HFFc6 (cell line): ENCODE data around the gene ANGPT4. TPM values are rescaled to one million over a fixed set of nuclear protein-coding genes. Genes with fewer than 3 reads are reported as not detected.

Source experiments
- DNase-seq: peaks from one replicate; pipeline ENCODE4 v3.0.0-alpha.2; 2018
- H3K27ac Mint-ChIP-seq: 2 replicates; pipeline ENCODE4 v1.8.0; 2020; ENCODE audit warnings: mild to moderate bottlenecking, mixed read lengths
- H3K27me3 Mint-ChIP-seq: 2 replicates; pipeline ENCODE4 v1.8.0; 2021; ENCODE audit warnings: mild to moderate bottlenecking, moderate library complexity, mixed read lengths; ENCODE audit not compliant: insufficient read depth
- H3K36me3 Mint-ChIP-seq: 2 replicates; pipeline ENCODE4 v1.8.0; 2021; ENCODE audit warnings: low read depth, mixed read lengths
- H3K4me1 Mint-ChIP-seq: 2 replicates; pipeline ENCODE4 v1.8.0; 2020; ENCODE audit warnings: low read depth, mixed read lengths
- H3K4me3 Mint-ChIP-seq: 2 replicates; pipeline ENCODE4 v1.8.0; 2020; ENCODE audit warnings: mild to moderate bottlenecking, moderate library complexity, mixed read lengths
- H3K9me3 Mint-ChIP-seq: 2 replicates; pipeline ENCODE4 v1.8.0; 2020; ENCODE audit warnings: mild to moderate bottlenecking, mixed read lengths
- CTCF ChIP-seq: fragments of 200-600 bp; sonication (generic); IDR thresholded peaks from 2 replicates; pipeline ENCODE4 v1.5.0; 2021; ENCODE audit warnings: antibody characterized with exemption, mild to moderate bottlenecking
- total RNA-seq, 6 experiments: library from RNA; stranded (reverse); fragmentation: NEBNext Ultra II Directional; extraction: Animal tissue kit (Norgen Biotek cat#: 25700); gene quantifications; 2 replicates in 1 of 6; 3 replicates in 5 of 6; pipeline ENCODE4 v1.2.3, GENCODE V29; 2021

Gene ANGPT4
- total RNA-seq, 6 experiments from 2014 or later: not detected

DNA sequence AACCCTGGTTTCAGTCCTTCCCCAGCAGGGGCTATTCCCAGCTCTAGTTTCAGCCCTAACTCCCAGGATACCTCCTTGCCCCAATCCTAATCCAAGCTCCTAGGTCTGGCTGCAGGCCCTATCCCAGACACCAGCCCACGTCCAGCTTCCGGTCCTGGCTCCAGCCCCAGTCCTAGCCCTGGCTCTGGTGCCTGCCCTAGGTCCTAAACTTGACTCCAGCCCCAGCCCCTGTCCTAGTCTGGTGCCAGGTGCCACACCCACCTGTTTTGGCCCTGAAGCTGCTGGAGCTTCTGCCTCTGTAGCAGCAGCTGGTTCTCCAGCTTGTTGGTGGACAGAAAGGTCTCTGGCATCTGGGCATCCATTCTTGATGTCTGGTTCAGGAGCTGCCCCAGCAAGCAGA lies 28.1 kb downstream of the ANGPT4 start:
- H3K4me3 Mint-ChIP-seq: no peak overlapping the region
- no peaks in the 10 kb centered on the region for H3K9me3 Mint-ChIP-seq
- no peaks in the 10 kb centered on the region for H3K36me3 Mint-ChIP-seq
- no peak for DNase-seq
- TF ChIP-seq CTCF: no peak
- H3K4me1 Mint-ChIP-seq: no peaks in the 10 kb centered on the region
- H3K27me3 Mint-ChIP-seq: peaks cover 27% of the 10 kb centered on the region
- no peak overlapping the region for H3K27ac Mint-ChIP-seq

DNA sequence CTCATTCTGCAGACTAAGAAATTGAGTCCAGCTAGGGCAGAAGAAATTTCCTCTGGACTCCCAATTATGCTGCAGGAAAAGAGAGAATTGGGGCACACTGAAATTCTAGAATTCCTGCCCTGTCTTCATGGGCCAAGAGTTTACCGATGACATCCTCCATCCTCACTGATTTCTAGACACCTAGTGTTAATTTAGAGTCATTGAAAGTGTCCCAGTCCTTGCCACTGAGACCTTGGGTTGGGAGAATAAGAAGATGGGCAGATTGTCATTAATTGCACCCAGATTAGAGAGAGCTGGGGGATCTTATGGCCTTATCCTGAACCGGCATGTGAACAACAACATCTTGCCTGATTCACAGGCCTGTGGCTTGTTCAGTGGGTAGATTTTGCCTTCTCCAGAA lies 29.0 kb downstream of the ANGPT4 start:
- H3K36me3 Mint-ChIP-seq: no peaks in the 10 kb centered on the region
- H3K4me1 Mint-ChIP-seq: no peaks in the 10 kb centered on the region
- H3K4me3 Mint-ChIP-seq: no peak overlapping the region
- no peak for DNase-seq
- H3K27ac Mint-ChIP-seq: no peak overlapping the region
- TF ChIP-seq CTCF: no peak
- H3K27me3 Mint-ChIP-seq: peaks cover 25% of the 10 kb centered on the region
- H3K9me3 Mint-ChIP-seq: no peaks in the 10 kb centered on the region

DNA sequence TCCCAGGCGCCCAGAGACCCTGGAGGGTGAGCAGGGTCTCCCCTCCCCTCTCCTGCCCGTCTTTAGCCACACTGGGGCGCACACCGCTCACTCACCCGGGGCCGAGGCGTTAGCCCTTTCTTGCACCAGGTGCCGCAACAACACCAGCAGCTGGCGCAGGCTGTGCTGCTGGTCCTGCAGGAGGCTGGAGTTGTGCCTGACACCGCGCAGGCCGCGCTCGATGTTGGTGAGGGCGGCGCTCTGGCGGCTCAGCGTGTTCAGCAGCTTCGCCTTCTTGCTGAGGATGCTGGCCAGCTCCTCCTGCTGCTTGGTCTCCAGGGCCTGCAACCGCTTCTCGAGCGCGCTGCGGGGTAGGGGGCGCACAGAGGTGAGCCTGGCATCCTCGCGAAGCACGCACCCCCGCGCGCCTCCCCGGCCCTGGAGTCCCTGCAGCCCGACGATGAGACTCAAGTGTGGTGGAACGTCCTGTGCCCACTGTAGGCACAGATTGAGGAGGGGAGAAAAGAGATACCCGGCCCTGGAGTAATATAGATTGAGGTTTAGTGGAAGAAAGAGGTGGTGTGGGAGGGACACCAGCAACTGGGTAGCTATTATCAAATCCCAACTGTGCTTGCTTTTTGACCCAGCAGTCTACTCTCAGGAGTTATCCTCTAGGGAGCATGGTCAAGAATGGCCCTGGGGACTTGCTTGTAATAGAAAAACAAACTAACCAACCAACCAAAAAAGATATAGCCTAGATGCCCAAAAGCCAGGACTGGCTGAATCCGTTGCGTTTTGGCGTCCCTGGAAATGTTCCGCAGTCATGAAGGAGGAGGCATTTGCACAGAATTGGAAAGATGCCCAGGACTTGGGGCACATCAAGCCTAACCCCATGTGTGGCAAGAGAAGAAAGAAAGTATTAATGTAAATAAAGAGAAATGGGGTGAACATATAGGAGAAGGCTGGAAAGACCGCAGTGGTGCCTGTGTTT lies 30.9 kb downstream of the ANGPT4 start:
- no peaks in the 10 kb centered on the region for H3K36me3 Mint-ChIP-seq
- H3K27me3 Mint-ChIP-seq: peaks cover 14% of the 10 kb centered on the region
- peak; percentile 25; the same call in 1 of the 2 replicates for TF ChIP-seq CTCF
- no peak for DNase-seq
- H3K27ac Mint-ChIP-seq: no peak overlapping the region
- no peaks in the 10 kb centered on the region for H3K9me3 Mint-ChIP-seq
- H3K4me3 Mint-ChIP-seq: no peak overlapping the region
- peaks cover 12% of the 10 kb centered on the region for H3K4me1 Mint-ChIP-seq

GRCh38 chr20:881783-882144 lies 34.4 kb downstream of the ANGPT4 start:
- DNase-seq: no peak
- peak overlapping the region; percentile 48 for H3K27ac Mint-ChIP-seq

More at GRCh38 chr20:881783-882144, 34.4 kb downstream of the ANGPT4 start:
- no peaks in the 10 kb centered on the region for H3K9me3 Mint-ChIP-seq
- no peaks in the 10 kb centered on the region for H3K36me3 Mint-ChIP-seq
- H3K4me1 Mint-ChIP-seq: peaks cover 12% of the 10 kb centered on the region
- H3K27me3 Mint-ChIP-seq: peaks cover 17% of the 10 kb centered on the region
- H3K4me3 Mint-ChIP-seq: peak overlapping the region; percentile 17; the same call in 1 of the 2 replicates
- TF ChIP-seq CTCF: no peak
